Psoas muscle (tissue), 8 donors: ENCODE data around the gene ELN. TPM values are rescaled to one million over a fixed set of nuclear protein-coding genes. Genes with fewer than 3 reads are reported as not detected.
A peak's percentile ranks its signal among the peaks of the same experiment; 100 is the strongest.

Source experiments
- ATAC-seq, 4 donors: fragments of 200-7000 bp; cut with Tn5 transposase; one replicate each; pipeline ENCODE4 v1.9.1; 2020; ENCODE audit warnings: moderate library complexity in 3 of 4, mild to moderate bottlenecking in 2 of 4
- DNase-seq, 2 donors: peaks; one replicate each; pipeline ENCODE4 v3.0.0-alpha.2; 2020
- H3K27ac ChIP-seq: fragments of 200-600 bp; one replicate; pipeline ENCODE4 v1.8.0; 2022
- H3K27me3 ChIP-seq, 3 donors: fragments of 200-600 bp in 1 of 3; one replicate each; pipeline versions ENCODE4 v1.6.1 to v1.8.0; 2013 to 2022; ENCODE audit warnings: low read length in 2 of 3, mild to moderate bottlenecking in 2 of 3, moderate library complexity in 1 of 3; ENCODE audit not compliant: insufficient read depth in 3 of 3
- H3K36me3 ChIP-seq, 2 donors: fragments of 200-600 bp in 1 of 2; one replicate each; pipeline versions ENCODE4 v1.6.1 to v1.8.0; 2013 to 2022; ENCODE audit warnings: low read depth in 1 of 2, mild to moderate bottlenecking in 1 of 2, moderate library complexity in 1 of 2; ENCODE audit not compliant: insufficient read depth in 1 of 2
- H3K4me1 ChIP-seq: fragments of 200-600 bp; one replicate; pipeline ENCODE4 v1.8.0; 2022
- H3K4me3 ChIP-seq: fragments of 200-600 bp; one replicate; pipeline ENCODE4 v1.8.0; 2022; ENCODE audit warnings: mild to moderate bottlenecking
- H3K9me3 ChIP-seq: fragments of 200-600 bp; one replicate; pipeline ENCODE4 v1.8.0; 2022
- CTCF ChIP-seq: fragments of 200-600 bp; IDR thresholded peaks from one replicate; pipeline ENCODE4 v1.8.0; 2022; ENCODE audit warnings: antibody characterized with exemption
- WGBS, 3 donors: extraction: QIAGEN DNeasy Blood & Tissue Kit; methylation state at CpG; one replicate each; pipeline versions ENCODE4 v1.1.6 to v1.1.7; 2013; 5-methylcytosine and 5-hydroxymethylcytosine counted together
- intact Hi-C, 2 donors: fragments of 100-400 bp; cut with DNase I; formaldehyde crosslinking; loops; one replicate each; pipeline versions ENCODE4 v1.11.0 to v1.14.2; 2022
- polyA plus RNA-seq, 3 donors: library from polyadenylated mRNA; stranded (reverse); fragments of 200-250 nt; gene quantifications; one replicate each; pipeline ENCODE4 v1.2.3, GENCODE V29; 2013
- total RNA-seq, 4 donors: library from RNA; stranded (reverse); fragmentation: NEBNext Ultra II Directional in 2 of 4; extraction: Animal tissue kit (Norgen Biotek cat#: 25700) in 2 of 4; gene quantifications; one replicate each; pipeline versions ENCODE4 v1.2.1 to v1.2.4, GENCODE V29; 2021 to 2023
- donor health status: healthy with polysubstance abuse.
- donor health status: DM: no; HTN: no; CAD: no; lungs with moderate emphysema.
- donor health status: Bipolar disorder and iron deficiency.
- donor health status: healthy.
- donor health status: DM: yes; HTN: yes; CAD: no.
- donor health status: DM: no; HTN: no; CAD: no.
- donor health status: DM: no; HTN: no; CAD: no.
- donor health status: DM: yes; HTN: yes; CAD: no.

Gene ELN
- total and polyA plus RNA-seq, 7 donors = 10.6 to 41.1 (median 16.3) TPM

GRCh38 chr7:74092964-74093471 lies 65.0 kb downstream of the ELN start:
- ATAC-seq (peak in 3 of 4 donors; percentile 12 to 64 (median 20)), DNase-seq (peak; percentile 70 to 78)
- H3K27ac ChIP-seq = peak overlapping the region; percentile 62
- peaks cover 0 to 58% of the 10 kb centered on the region in 2 donors for H3K36me3 ChIP-seq
- no peak for TF ChIP-seq CTCF
- no peaks in the 10 kb centered on the region for H3K9me3 ChIP-seq
- peak overlapping the region; percentile 18 for H3K4me3 ChIP-seq
- 51 to 69% (median 58%) methylated on average over 12 of the region's 12 CpGs for WGBS, 3 donors
- no peaks in the 10 kb centered on the region for H3K27me3 ChIP-seq
- intact Hi-C loops = no loop called here
- H3K4me1 ChIP-seq = peaks cover 22% of the 10 kb centered on the region

DNA sequence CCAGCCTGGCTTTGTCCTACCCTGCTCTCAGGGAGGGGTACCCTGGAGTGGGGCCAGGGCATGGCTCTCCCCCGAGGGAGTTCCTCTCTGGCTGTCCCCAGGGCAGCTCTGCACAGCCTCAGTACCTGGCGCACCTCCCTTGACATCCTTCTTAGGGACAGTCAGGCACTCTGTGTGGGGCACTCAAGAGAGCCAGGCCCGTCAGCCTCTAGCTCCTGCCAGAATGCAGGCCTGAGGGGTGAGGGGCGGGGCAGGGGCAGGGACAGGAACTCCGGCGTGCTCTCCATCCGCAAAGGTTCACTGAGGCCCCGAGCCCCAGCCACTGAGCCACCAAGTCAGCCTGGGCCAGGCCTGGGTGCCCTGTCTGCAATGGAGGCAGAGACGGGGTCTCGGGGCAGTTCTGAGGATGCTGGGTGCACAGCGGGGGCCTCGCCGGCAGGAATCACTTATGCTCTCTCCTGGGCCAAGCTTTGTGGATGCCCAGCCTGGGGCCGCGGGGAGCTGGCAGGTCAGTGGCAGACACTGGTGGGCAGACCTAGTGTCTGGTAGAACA lies 65.8 kb downstream of the ELN start:
- Histone ChIP-seq H3K9me3 (no peaks in the 10 kb centered on the region), H3K36me3 (peaks cover 0 to 58% of the 10 kb centered on the region in 2 donors), H3K4me1 (peaks cover 22% of the 10 kb centered on the region), H3K27ac (peak overlapping the region; percentile 62), H3K4me3 (peak overlapping the region; percentile 55), H3K27me3 (no peaks in the 10 kb centered on the region)
- WGBS, 3 donors = 46 to 50% (median 50%) methylated on average over 15 of the region's 15 CpGs
- intact Hi-C loops = no loop called here
- ATAC-seq (peak; percentile 7 to 23 (median 13)), DNase-seq (peak in 1 of 2 donors; percentile 33)
- TF ChIP-seq CTCF = no peak

DNA sequence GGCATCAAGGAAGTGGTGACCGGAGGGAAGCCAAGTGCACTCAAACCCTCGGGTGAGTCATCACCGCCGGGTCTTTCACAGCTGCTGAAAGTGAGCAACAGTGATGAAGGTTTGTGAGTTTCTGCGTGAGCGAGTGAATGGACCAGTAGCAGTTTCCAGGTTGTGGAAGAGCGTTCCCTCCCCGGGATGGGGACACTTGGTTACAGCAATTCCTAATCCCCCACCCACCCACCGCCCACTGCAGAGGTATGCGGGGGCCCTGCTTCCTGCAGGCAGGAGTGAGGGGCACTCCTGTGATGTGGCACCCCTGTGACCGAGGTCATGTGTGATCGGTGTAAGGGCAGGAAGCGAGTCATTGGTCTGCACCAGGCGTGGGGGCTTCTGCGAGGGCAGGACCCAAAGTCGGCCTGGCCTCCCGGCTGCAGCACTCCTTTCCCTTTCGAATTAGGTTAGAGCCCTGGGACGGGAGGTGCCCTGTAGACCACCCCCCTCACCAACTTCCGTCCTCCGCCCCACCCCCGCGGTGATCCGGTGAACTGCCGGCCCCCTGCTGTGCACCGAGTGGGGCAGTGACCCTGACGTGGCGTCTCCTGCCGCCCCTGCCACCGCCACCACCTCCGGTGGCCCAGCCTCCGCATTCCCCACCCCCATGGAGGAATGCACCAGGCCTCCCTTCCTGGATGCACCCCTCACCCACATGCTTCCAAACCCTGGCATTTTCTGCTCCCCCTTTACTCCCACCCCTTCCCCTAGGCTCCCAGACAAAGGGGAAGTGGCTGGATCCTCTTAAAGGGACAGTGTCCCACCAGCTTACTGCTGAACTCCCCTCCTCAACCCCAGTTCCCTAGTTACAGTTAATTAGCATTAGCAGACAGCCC lies 66.5 kb downstream of the ELN start:
- Histone ChIP-seq H3K4me3 (peak overlapping the region; percentile 55), H3K27me3 (no peaks in the 10 kb centered on the region), H3K27ac (peak overlapping the region; percentile 62), H3K36me3 (peaks cover 0 to 58% of the 10 kb centered on the region in 2 donors), H3K9me3 (no peaks in the 10 kb centered on the region), H3K4me1 (peaks cover 22% of the 10 kb centered on the region)
- ATAC-seq (peak; percentile 74 to 80 (median 76)), DNase-seq (peak; percentile 78 to 86)
- TF ChIP-seq CTCF = no peak
- 49 to 58% (median 54%) methylated on average over 24 to 32 of the region's 32 CpGs for WGBS, 3 donors
- intact Hi-C loops = no loop called here

- no peaks in the 10 kb centered on the region for H3K27me3 ChIP-seq
- H3K27ac ChIP-seq = peak overlapping the region; percentile 62
- peaks cover 22% of the 10 kb centered on the region for H3K4me1 ChIP-seq
- peak overlapping the region; percentile 55 for H3K4me3 ChIP-seq
- 96 to 99% (median 98%) methylated on average over 6 of the region's 6 CpGs for WGBS, 3 donors
- H3K9me3 ChIP-seq = no peaks in the 10 kb centered on the region
- H3K36me3 ChIP-seq = peaks cover 3 to 63% of the 10 kb centered on the region in 2 donors
- DNase-seq = no peak
- no peak for ATAC-seq
- TF ChIP-seq CTCF = no peak
- intact Hi-C loops = no loop called here
Measured at GRCh38 chr7:74095135-74095534, 67.2 kb downstream of the ELN start.
